Activated T-helper 1 cell treated with Interleukin-2 at 50 U/mL for 16 hours (primary cell): ENCODE measurements around the gene KIAA1217.

Experiments
- DNase-seq: peaks from one replicate; pipeline ENCODE4 v3.0.0-alpha.2; 2020; ENCODE audit warnings: low read depth

KIAA1217 gene

GRCh38 chr10:24552346-24553016 is 343.5 kb downstream of the KIAA1217 start:
- no peak for DNase-seq

GRCh38 chr10:24553051-24553612 is 344.2 kb downstream of the KIAA1217 start:
- no peak for DNase-seq

DNA sequence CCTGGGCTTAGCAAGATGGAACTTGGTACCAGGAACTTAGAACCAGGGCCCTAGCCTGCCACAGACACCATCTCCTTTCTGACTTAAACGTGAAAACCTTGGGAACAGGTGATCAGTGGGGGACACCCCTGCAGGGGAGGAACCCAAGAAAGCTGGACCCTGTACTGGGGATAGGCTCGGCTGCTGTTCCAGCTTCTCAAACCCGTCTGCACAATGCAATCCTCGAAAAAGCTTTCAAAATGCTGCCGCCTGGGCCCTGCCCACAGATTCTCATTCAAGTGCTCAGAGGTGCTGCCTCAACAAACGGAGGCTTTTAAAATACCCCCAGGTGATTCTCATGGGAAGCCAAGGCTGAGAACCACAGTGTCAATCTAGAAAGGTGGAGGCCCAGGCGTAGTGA is 345.1 kb downstream of the KIAA1217 start:
- DNase-seq: no peak

- no peak for DNase-seq
Measured at GRCh38 chr10:24556126-24556749, 347.3 kb downstream of the KIAA1217 start.

DNA sequence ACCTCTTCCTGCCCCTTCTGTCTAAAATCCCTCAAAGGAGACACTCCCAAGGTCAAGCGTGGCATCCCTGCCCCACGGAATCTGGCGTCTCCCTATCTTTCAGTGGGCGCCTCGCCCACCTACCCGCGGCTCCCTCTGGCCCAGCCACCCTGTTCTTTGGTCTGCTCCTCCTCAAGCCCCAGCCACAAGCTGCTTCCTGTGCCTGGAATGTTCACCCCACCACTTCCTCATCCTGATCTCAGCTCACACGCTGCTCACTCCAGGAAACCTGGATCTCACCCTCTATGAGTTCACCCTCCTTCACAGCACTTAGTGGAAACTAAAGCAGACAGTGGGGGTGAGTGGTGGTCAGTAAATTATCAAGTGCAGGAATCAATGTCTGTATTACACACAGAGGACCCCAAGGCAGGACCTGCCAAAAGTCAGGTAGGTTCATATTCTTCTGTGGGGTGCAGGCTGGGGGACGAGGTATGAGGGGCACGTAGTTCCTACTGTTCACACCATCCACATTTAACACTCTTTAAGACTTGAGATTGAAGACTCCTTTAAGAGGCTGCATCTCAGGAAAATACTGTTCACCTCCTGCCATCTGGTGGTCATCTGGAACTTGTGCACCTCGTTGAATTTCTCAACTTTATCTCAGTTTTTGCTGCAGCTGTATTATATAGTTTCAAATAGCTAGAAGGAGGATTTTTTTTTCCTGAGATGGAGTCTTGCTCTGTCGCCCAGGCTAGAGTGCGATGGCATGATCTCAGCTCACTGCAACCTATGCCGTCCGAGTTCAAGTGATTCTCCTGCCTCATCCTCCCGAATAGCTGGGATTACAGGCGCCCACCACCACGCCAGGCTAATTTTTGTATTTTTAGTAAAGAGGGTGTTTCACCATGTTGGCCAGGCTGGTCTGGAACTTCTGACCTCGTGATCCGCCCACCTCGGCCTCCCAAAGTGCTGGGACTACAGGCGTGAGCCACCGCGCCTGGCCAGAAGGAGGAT is 348.1 kb downstream of the KIAA1217 start:
- DNase-seq: no peak

DNA sequence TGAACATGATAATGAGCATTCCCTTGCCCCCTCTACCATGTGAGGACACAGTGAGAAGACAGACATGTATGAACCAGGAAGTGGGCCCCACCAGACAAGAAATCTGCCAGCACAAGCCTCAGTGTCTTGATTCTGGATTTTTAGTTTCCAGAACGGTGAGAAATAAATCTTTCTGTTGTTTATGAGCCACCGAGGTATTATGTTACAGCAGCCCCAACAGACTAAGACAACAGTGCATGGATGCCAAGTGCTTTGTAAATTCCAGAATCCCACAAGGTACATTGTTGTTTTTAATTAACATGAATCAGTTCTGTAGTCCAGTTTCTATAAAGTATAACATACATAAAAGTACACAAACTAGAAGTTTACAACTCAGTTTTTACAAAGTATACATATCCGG is 352.5 kb downstream of the KIAA1217 start:
- no peak for DNase-seq

DNA sequence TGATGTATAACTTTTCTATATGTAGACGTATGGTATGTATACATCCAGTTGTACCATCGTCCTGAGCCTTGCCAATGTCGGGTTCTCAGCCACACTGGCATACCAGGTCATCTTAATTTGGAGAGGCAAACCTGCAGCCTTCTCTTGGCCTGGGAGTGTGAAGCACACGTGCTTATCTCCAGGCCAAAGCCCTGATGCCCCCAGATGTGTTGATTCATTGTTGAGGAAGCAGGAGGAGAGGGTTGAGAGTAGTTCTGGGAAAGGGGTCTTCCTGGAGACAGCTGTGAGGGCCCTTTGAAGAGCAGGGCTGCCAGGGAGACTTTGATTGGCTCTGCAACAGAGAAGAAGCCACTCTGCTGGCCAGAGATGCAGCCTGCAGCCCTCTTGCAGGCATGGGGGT is 359.1 kb downstream of the KIAA1217 start:
- no peak for DNase-seq

- no peak for DNase-seq
Measured at GRCh38 chr10:24569330-24569796, 360.4 kb downstream of the KIAA1217 start.

DNA sequence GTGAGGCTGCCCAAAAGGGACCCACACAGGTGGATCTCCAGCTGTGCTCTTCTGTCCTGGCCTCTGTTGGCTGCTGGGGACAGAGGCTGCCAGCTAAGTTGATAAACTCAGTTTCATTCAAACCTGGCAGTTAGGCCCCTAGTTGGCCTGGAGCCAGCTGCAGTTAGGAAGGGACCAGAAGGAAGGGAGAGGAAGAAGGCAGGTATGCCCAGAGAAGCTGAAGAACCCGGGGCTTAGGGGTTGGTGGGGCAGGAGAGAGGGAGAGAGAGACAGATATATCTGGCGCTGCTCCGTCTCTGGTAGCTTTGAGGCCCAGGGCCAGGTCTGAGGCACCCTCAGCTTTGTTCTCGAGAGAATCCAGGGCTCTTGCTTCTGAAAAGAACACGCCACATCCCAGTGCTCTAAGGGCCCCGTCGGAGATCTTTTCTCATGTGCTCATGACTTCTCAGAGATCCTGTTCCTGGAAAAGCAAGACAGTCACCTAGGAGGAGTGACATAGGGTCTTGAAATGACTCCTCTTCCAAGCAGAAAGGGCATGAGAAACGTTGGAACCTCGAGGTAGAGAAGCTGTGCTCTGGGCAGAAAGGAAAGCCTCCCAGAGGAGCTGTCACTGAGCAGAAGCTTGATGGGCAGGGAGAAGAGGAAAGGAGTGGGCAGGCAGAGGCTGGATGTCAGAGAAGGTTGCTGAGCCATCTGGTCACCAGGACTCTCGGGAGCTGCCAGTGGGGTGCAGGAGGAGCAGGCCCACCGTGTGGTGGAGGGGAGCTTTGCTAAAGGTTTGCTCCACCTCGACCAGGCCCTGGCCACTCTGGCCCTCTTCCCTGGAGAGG is 361.1 kb downstream of the KIAA1217 start:
- DNase-seq: no peak

DNA sequence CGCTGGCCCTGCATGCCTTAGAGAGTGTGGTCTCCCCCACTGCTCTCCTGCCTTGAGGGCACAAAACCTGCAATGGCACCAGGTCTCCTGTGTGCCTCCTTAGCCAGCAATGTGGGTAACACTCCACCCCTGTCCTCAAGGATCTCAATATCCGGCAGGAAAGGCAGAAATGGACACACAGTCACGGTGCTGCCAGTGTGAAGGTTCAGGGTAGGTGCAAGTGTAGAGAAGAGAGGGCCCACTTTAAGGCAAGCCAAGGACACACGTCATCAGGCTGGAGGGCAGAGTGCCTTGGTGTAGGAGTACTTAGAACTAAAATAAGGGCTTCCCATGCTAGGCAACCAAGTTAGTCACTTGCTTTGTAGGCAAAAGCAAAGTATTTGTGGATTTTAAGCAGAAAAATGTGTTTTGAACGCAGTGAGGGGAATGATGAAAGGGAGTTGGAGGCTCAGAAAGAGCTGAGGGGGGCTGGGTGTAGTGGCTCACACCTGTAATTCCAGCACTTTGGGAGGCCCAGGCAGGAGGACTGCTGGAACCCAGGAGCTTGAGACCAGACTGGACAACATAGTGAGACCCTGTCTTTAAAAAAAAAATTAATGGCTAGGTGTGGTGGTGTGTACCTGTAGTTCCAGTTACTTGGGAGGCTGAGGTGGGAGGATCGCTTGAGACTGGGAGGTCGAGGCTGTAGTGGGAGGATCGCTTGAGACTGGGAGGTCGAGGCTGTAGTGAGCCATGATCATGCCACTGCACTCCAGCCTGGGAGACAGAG is 361.9 kb downstream of the KIAA1217 start:
- no peak for DNase-seq

DNA sequence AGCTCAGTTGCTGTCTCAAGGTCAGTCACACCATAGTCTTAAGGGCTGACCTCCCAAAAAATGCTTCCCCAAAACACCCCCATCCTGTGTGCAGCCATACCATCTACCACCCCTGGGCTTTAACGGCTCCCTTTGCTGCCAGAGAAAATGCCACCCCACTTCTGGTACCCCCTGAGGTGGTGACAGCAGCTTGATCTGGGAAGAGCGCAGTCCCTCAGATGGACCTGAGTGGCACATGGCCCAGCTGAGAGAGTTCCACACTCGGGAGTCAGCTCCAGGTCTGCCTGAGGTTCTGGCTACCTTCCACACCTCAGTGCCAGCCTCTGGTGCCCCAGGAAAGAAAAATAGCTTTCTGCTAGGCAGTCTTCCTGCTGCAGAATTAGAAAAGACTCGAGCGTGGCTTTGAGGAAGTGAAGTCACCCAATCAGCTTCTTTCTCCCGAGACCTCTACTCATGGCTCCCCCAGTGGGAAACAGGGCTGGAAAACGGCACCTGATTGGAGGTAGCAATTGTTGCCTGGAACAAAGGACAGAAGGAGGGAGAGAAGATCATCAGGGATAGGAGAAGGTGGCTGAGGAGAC is 363.0 kb downstream of the KIAA1217 start:
- no peak for DNase-seq

DNA sequence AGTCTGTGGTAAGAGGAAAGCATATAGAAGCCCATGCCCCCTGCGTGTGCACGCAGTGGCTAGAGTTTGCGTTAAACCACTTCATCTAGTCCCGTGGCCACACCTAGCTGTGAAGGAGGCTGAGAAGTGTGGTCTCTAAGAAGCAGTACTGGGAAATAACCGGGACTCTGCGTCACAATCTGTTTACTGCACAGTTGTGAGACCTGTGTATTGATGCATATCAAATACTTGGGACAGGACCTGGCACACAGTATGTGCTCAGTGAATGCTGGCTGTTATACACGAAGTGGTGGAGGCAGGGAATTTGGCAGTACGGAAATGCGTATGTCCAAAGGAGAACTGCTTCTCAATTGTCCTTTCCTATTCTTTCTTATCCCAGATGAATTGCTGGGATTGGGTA is 365.2 kb downstream of the KIAA1217 start:
- DNase-seq: no peak

- no peak for DNase-seq
Measured at GRCh38 chr10:24574578-24575155, 365.7 kb downstream of the KIAA1217 start.

DNA sequence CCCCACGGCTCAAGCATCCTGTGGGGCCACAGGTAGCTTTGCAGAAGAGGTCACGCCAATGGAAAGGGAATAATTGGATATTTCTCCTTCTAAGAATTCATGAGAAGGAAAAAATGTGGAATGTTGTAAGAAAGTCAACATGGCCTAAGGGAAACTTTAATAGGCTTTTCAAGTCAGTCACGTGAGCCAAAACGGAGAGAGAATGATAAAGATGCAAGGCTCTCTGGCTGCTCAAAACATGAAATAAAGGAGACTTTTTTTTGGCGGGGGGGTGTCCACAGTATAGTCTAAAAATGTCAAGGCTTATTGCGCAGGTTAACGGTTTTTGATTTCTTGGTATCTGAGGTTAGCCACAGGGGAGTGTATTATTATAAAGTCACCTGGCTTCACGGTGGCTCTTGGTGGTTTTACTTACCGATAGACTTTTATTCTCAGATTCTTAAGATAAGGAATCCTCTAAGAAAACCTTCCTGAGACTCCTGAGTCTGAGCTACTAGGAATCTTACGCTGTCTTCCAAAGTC is 366.6 kb downstream of the KIAA1217 start:
- no peak for DNase-seq

DNA sequence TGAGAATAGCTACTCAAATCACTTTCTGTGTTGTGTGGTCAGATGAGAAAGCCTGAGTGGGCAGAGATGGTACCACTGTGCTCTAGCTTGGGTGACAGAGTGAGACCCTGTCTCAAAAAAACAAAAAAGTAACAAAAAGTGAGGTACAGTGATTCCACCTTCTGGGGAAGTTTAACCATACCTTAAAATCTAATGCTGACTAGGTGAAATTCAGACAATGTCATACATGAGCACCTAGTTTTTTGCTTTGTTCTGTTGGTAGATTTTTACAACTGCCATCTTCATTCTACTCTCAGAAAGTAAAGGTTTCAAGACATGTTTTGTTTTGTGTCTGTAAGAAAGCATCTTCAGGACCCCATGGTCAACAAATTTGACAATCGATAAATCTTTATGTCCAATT is 370.5 kb downstream of the KIAA1217 start:
- DNase-seq: no peak

DNA sequence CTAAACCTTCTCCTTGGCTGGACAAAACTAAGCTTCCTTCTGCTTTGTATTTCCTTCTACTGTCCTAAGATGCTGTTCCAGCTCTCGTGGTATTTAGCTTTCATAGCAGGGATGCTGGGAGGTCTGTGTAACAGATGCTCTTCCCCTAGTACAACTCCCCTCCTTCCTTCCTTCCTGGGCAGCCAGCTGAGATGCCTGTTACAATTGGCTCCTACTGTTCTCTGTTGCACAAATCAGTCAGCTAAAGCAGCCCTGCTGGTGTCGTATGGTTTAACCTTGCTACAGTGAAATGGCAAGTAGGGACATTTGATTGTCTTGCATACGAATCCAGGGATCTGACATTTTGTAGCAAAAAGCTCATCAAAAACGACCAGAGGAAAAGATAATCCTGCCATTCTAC is 371.0 kb downstream of the KIAA1217 start:
- no peak for DNase-seq

DNA sequence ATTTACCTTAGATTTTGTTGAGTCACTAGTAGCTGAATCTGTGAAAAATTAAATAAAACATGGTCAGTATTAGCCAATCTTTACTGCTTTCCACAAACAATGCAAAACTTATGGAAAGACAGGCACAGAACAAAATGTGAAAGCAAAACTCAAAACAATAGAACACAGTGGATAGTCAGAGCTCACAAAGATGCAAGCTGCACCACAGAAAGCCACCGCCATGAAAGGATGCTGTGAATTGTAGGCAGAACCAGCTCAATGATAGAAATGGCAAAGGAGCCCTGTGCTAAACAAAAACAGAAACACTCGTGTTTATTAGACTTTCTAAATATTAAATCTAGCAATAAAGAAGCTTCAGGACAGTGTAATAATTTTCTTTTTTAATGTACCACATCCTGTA is 380.3 kb downstream of the KIAA1217 start:
- DNase-seq: no peak

GRCh38 chr10:24590697-24591457 is 381.9 kb downstream of the KIAA1217 start:
- no peak for DNase-seq
